ENCODE results near the gene KCNN1.
"Not testable (repeated sequence)": the region's sequence is repeated elsewhere in the genome, so short reads cannot be mapped to it uniquely, and the experiment has no call there.

The KCNN1 gene

DNA sequence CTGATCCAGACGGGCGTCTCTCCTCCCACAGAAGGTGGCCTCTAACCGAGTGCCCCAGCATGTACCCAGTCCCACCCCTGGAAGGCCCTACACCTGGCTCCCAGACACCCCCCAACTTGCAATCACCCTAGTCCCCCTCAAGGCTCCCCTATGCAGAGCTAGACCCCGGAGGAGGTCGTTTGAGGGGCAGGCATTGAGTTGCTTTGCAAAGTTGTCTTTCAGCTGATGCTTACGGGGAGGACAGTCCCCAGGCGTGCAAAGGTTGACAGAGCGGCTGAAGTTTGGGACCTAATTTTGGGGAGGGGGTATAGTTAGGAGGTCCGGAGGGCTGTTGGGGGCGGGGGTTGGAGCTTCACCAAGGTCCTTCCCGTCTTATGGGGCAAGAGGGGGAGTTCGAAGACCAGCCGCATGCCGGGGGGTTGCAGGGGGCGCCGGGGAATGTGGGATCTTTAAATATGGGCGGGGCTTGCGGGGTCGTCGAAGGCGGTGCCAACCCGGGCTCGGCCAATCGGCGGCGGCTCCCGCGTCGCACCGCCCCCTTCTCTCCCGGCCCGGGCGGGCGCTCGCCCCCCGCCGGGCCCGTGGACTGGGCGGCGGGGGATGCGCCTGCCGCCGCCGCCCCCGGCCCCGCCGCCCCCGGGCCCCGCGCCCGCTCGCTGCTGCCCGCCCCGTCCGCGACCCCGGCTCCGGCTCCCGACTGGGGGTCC is at the start of gene KCNN1:
Gene KCNN1, plus strand, starts transcription at position 558 of the 707 bp plus-strand sequence. CDS start 6,782 bp downstream, outside the sequence.
- in situ Hi-C loops (cut with HindIII; ENCODE audit: low pct_ligation_motif_present, low pct_unique_long_range_greater_than_20kb, low sequenced_read_pairs): no loop called here
- no peak for DNase-seq

DNA sequence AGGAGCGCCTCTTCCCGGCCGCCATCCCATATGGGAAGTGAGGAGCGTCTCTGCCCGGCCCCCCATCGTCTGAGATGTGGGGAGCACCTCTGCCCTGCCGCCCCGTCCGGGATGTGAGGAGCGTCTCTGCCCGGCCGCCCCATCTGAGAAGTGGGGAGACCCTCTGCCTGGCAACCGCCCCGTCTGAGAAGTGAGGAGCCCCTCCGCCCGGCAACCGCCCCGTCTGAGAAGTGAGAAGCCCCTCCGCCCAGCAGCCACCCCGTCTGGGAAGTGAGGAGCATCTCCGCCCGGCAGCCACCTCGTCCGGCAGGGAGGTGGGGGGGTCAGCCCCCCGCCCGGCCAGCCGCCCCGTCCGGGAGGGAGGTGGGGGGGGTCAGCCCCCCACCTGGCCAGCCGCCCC is 48.8 kb upstream of the KCNN1 start:
- in situ Hi-C loops (cut with HindIII; ENCODE audit: low pct_ligation_motif_present, low pct_unique_long_range_greater_than_20kb, low sequenced_read_pairs); DNase-seq: not testable (repeated sequence)

DNA sequence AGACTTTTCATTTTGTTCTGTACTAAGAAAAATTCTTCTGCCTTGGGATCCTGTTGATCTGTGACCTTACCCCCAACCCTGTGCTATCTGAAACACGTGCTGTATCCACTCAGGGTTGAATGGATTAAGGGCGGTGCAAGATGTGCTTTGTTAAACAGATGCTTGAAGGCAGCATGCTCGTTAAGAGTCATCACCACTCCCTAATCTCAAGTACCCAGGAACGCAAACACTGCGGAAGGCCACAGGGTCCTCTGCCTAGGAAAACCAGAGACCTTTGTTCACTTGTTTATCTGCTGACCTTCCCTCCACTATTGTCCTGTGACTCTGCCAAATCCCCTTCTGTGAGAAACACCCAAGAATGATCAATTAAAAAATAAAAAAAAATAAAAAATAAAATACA is 47.8 kb upstream of the KCNN1 start:
- in situ Hi-C loops (cut with HindIII; ENCODE audit: low pct_ligation_motif_present, low pct_unique_long_range_greater_than_20kb, low sequenced_read_pairs); DNase-seq: not testable (repeated sequence)

DNA sequence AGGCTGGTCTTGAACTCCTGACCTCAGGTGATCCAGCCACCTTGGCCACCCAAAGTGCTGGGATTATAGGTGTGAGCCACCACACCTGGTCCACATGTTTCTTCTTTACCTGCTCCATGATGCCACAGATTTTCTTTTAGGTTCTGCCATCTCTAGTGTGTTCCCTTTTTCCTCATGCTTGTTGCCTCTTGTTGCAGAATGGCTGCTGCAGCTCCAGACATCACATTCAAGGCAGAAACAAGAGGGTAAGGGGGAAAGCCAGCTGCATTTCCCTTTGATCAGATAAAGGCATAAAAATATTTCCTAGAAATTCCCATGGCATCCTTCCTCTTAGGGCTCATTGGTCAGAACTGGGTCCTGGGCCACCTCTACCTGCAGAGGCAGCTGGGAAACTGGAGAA is 46.4 kb upstream of the KCNN1 start:
- no peak for DNase-seq
- in situ Hi-C loops (cut with HindIII; ENCODE audit: low pct_ligation_motif_present, low pct_unique_long_range_greater_than_20kb, low sequenced_read_pairs): no loop called here

- no peak for DNase-seq
- in situ Hi-C loops (cut with HindIII; ENCODE audit: low pct_ligation_motif_present, low pct_unique_long_range_greater_than_20kb, low sequenced_read_pairs): no loop called here
These were observed 44.8 kb upstream of the KCNN1 start for GRCh38 chr19:17922138-17922537.

GRCh38 chr19:17926044-17926443 is 40.9 kb upstream of the KCNN1 start:
- in situ Hi-C loops (cut with HindIII; ENCODE audit: low pct_ligation_motif_present, low pct_unique_long_range_greater_than_20kb, low sequenced_read_pairs): no loop called here
- DNase-seq: no peak

DNA sequence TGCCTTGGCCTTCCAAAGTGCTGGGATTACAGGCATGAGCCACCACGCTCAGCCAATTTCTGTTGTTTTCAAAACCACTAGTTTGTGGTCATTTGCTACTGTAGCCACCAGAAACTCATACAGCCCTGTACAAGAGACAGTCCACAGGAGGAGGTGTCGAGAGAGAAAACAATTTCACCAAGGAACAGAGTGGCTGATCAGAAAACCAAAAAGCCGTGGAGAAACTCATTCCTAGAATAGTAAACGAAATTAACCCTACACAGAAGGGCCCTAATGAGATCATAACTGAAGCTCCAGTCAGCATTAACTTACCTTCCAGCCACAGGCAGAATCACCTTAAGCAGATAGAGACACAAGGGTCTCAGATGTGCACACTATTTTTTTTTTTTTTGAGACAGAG is 37.9 kb upstream of the KCNN1 start:
- in situ Hi-C loops (cut with HindIII; ENCODE audit: low pct_ligation_motif_present, low pct_unique_long_range_greater_than_20kb, low sequenced_read_pairs): no loop called here
- no peak for DNase-seq

DNA sequence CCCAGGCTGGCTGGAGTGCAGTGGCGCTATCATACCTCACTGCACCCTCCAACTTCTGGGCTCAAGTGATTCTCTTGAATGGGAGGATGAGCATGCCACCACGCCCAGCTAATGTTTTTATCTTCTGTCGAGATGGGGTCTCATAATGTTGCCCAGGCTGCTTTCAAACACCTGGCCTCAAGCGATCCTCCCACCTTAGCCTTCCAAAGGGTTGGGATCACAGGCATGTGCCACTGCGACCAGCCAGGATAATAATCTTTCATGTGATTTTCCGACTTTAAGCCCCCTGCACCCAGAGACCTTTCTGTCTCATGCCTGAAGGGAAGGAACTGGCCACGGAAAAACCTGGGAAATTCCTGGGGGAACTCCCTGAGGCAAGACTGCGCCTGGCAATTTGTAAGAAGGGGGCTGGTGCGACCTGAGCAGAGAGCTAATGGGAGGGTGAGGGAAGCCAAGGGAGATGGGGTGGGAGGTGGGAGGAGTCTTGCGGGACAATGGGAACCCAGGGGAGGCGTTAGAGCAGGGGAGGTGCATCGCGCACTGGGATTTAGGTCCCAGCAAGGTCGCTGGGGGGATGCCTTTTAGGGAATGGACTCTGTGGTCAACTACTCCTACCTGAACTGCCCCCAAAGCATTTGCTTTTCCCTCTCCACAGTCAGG is 35.2 kb upstream of the KCNN1 start:
- in situ Hi-C loops (cut with HindIII; ENCODE audit: low pct_ligation_motif_present, low pct_unique_long_range_greater_than_20kb, low sequenced_read_pairs): no loop called here
- DNase-seq: peak; percentile 20

- in situ Hi-C loops (cut with HindIII; ENCODE audit: low pct_ligation_motif_present, low pct_unique_long_range_greater_than_20kb, low sequenced_read_pairs): no loop called here
- DNase-seq: peak; percentile 87
These were observed 34.2 kb upstream of the KCNN1 start, which contains the start of gene CCDC124 for GRCh38 chr19:17932485-17933338. Gene CCDC124, plus strand, starts transcription at chr19:17933015. Its CDS starts 3,406 bp downstream, at chr19:17936421.

DNA sequence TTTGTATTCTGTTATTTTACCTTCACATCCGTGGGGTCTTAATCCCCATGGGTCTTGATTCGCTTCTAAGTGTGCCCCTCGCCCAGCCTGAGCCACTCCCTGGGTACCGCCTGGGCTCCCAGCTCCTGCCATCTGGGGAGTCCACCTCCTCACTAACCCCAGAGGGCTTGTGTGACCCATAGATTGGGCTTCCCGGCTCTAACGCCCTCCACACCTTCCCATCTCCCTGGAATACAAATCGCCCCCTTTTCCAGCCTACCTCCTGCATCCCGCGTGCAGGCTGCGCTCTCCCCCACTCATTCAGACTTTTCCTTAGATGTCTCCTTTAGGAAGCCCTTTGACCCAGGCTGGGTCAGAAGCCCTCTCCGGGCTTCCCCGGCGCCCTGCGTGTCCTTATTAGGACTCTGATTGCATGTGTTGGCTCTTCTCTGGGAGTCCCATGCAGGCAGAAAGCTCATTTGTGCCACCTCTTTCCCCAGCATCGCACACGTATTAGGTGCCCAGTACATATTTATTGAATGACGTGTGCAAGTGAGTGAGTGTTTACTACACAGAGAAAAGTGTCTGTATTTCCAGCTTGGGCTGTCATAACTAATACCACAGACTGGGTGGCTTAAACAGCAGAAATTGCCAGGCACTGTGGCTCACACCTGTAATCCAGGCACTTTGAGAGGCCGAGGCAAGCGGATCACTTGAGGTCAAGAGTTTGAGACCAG is 33.3 kb upstream of the KCNN1 start:
- DNase-seq: peak; percentile 21
- in situ Hi-C loops (cut with HindIII; ENCODE audit: low pct_ligation_motif_present, low pct_unique_long_range_greater_than_20kb, low sequenced_read_pairs): no loop called here

DNA sequence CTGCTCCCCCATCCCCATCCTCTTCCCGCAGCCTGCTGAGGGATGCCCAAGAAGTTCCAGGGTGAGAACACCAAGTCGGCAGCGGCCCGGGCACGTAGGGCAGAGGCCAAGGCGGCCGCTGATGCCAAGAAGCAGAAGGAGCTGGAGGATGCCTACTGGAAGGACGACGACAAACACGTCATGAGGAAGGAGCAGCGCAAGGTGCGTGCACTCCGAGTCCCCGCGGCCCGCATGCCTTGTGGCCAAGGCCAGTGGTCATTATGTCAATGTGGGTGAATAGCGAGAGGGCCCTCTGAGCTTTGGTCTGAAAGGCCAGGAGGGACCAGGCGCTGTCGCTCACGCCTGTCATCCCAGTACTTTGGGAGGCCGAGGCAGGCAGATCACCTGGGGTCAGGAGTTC is 30.5 kb upstream of the KCNN1 start:
- DNase-seq: no peak
- in situ Hi-C loops (cut with HindIII; ENCODE audit: low pct_ligation_motif_present, low pct_unique_long_range_greater_than_20kb, low sequenced_read_pairs): no loop called here

- no peak for DNase-seq
- in situ Hi-C loops (cut with HindIII; ENCODE audit: low pct_ligation_motif_present, low pct_unique_long_range_greater_than_20kb, low sequenced_read_pairs): no loop called here
These were observed 29.5 kb upstream of the KCNN1 start for GRCh38 chr19:17937371-17937900.

GRCh38 chr19:17938092-17938845 is 28.6 kb upstream of the KCNN1 start:
- in situ Hi-C loops (cut with HindIII; ENCODE audit: low pct_ligation_motif_present, low pct_unique_long_range_greater_than_20kb, low sequenced_read_pairs): no loop called here
- peak; percentile 82 for DNase-seq

GRCh38 chr19:17942181-17942580 is 24.7 kb upstream of the KCNN1 start:
- in situ Hi-C loops (cut with HindIII; ENCODE audit: low pct_ligation_motif_present, low pct_unique_long_range_greater_than_20kb, low sequenced_read_pairs): no loop called here
- no peak for DNase-seq

GRCh38 chr19:17942582-17943273 is 24.2 kb upstream of the KCNN1 start:
- in situ Hi-C loops (cut with HindIII; ENCODE audit: low pct_ligation_motif_present, low pct_unique_long_range_greater_than_20kb, low sequenced_read_pairs): no loop called here
- DNase-seq: no peak

DNA sequence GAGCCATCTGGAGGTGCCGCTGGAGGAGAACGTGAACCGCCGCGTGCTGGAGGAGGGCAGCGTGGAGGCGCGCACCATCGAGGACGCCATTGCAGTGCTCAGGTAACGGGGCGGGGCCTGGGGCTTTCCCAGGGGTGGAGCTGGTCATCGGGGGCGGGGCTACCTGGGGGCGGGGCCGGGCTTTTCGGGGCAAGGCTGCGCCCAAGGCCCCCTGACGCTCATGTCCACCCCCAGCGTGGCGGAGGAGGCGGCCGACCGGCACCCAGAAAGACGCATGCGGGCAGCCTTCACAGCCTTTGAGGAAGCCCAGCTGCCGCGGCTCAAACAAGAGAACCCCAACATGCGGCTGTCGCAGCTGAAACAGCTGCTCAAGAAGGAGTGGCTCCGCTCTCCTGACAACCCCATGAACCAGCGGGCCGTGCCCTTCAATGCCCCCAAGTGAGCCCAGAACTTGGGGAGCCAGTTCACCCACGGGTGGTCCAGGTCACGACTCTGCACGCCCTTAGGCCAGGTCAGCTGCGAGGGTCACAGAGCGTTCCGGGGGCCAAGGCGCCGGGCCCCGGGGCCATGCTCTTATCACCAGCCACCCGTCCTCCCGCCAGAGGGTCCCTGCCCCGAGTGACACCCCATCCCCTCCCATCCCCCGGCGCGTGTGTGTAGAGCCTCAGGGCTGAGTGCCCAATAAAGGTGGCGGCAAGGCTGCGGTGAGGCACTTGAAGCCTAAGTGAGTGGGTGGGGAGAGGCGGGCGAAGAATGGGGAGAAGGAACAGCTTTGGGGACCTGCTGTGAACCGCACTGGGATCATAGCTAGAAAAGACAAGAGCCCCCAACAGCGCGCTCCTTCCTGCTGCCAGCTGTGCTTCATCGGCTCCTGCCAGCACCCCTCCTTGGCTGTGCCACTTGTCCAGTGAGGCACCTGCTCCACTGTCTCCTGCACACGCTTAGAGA is 23.4 kb upstream of the KCNN1 start:
- in situ Hi-C loops (cut with HindIII; ENCODE audit: low pct_ligation_motif_present, low pct_unique_long_range_greater_than_20kb, low sequenced_read_pairs): no loop called here
- no peak for DNase-seq
